Measurements from ENCODE around the gene LTC4S.
"Not testable (repeated sequence)": the region's sequence is repeated elsewhere in the genome, so short reads cannot be mapped to it uniquely, and the experiment has no call there.

The LTC4S gene

DNA sequence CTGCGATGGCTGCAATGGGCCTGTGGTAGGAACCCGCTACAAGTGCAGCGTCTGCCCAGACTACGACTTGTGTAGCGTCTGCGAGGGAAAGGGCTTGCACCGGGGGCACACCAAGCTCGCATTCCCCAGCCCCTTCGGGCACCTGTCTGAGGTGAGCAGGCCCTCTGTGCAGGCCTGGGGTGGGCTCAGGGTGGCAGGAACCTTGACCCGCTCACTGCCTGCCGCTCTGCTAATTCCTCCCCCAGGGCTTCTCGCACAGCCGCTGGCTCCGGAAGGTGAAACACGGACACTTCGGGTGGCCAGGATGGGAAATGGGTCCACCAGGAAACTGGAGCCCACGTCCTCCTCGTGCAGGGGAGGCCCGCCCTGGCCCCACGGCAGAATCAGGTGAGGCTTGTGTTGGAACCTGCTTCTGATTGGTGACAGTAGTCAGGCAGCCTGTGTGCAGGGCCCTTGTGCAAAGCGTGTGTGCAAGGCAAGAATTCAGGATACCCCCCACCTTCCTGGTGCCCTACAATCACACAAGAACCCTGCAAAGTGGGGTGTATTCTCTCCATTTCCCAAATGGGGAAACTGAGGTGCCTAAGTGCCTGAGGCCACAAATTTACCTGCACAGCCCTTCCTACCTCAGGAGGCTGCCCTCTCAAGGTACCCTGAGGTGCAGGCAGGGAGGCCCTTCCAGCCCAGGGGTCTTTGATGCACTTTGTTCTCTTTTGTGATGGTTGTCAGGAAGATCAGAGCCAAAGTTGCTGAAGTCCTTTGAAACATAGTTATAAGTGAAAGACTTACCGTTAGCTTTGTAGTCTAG lies 30.4 kb downstream of the LTC4S start:
- no peak for DNase-seq (ENCODE audit: low spot score)

DNA sequence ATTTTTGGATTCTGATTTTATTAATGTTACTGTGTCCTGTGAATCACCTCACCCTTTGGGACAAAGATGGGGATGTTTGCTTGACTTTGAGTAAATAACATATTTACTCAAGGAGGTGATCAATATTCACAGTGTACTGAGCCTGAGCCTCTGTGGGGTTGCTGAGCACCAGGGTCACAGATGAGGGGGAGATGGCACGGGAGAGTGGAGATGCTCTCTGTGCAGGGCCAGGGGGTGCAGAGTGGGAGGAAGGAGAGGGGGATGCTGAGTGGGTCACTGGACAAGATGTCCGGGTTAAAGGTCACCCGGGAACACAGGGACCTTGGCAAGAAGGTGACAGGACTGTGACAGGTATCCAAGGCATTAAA lies 30.9 kb downstream of the LTC4S start:
- DNase-seq (ENCODE audit: low spot score) = no peak

DNA sequence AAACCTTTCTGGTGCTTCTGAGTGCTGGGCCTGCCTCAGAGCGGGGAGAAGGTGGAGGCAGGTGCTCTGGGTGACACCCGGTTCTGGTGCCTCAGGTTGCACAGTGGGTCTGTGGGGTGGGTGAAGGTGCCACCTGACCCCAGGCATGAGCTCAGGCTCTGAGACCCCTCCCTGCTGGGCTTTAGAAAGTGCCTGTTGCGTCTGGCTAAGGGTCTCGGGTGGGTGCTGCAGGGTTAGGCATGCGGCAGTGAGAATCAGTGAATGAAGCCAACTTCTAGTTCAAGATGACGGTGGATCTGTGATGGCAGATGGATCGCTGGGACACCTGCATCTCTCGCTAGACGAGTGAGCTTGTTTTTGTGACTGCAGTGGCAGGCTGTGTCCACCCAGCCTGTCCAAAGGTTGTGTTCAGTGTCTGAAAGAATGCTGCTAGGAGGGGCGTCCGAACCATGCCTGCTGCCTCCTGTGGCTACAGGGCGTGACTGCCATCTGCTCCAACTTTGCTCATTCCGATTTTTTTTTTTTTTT lies 31.9 kb downstream of the LTC4S start:
- DNase-seq (ENCODE audit: low spot score) = no peak

- no peak for DNase-seq (ENCODE audit: low spot score)
Measured at GRCh38 chr5:179827680-179828079, 33.9 kb downstream of the LTC4S start.

GRCh38 chr5:179828756-179829421 lies 35.1 kb downstream of the LTC4S start:
- DNase-seq (ENCODE audit: low spot score) = no peak

- DNase-seq (ENCODE audit: low spot score) = no peak
Measured at GRCh38 chr5:179829732-179830435, 36.1 kb downstream of the LTC4S start.

- DNase-seq (ENCODE audit: low spot score) = no peak
Measured at GRCh38 chr5:179830818-179831468, 37.2 kb downstream of the LTC4S start.

DNA sequence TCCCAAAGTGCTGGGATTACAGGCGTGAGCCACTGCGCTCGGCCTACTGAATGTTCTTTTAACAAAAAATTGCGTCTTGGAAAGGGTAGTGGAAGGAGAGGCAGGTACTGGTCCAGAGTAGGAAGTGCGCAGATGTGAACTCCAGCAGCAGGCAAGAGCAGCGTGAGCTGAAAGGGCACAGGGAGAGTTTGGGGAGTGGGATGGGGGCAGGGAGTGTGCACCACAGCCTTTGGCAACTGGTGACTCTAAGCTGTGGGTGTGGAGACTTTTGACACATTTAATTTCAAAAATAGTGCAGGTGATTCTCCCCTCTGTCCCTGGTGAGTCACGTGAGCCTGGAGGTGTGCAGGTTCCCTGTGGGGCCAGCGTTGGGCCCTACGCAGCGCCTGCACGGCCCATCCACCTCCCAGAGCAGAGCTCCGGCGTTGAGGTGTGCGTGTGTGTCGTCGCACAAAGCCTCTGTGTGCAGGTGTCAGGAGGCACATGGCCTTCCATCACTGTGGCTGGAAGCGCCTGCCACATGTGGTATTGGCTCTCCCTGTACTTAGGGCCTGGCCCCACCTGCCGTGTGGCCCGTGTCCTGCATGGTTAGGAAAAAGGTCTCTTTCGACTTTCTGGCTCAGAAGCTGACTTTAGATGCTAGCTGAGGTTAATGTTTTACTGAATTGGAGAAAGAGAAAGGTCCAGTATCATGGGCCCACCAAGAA lies 38.4 kb downstream of the LTC4S start:
- DNase-seq (ENCODE audit: low spot score) = no peak

GRCh38 chr5:179833056-179833708 lies 39.4 kb downstream of the LTC4S start:
- no peak for DNase-seq (ENCODE audit: low spot score)

GRCh38 chr5:179833709-179834070 lies 39.9 kb downstream of the LTC4S start:
- no peak for DNase-seq (ENCODE audit: low spot score)

DNA sequence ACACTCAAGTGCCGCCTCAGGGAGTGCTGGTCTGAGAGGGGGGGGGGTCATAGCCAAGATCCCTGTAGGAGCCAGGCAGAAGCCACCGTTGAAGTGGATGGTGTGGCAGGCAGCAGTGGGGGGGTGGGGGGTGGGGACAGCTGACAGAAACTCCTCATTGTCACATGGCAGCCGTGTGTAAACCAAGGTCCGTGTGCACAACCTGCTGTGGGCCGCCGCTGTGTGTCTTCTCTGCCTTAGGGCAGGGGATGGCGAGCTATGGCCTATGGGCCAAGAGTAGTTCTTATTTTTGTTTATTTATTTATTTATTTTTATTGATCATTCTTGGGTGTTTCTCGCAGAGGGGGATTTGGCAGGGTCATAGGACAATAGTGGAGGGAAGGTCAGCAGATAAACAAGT lies 40.3 kb downstream of the LTC4S start:
- DNase-seq (ENCODE audit: low spot score) = no peak

GRCh38 chr5:179834871-179835270 lies 41.1 kb downstream of the LTC4S start:
- not testable (repeated sequence) for DNase-seq (ENCODE audit: low spot score)

DNA sequence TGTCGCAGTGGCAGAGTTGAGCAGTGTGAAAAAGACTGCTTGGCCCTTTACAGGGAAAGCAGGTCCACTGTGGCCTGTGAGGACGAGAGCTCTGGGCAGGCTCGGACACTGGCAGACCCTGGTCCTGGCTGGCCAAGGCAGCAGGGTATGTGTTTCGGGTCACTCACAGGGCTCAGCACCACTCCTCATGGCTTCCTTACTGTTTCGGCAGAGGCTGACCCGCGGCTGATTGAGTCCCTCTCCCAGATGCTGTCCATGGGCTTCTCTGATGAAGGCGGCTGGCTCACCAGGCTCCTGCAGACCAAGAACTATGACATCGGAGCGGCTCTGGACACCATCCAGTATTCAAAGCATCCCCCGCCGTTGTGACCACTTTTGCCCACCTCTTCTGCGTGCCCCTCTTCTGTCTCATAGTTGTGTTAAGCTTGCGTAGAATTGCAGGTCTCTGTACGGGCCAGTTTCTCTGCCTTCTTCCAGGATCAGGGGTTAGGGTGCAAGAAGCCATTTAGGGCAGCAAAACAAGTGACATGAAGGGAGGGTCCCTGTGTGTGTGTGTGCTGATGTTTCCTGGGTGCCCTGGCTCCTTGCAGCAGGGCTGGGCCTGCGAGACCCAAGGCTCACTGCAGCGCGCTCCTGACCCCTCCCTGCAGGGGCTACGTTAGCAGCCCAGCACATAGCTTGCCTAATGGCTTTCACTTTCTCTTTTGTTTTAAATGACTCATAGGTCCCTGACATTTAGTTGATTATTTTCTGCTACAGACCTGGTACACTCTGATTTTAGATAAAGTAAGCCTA lies 42.6 kb downstream of the LTC4S start:
- no peak for DNase-seq (ENCODE audit: low spot score)

- no peak for DNase-seq (ENCODE audit: low spot score)
Measured at GRCh38 chr5:179837076-179838011, 43.6 kb downstream of the LTC4S start.

GRCh38 chr5:179839328-179840256 lies 45.8 kb downstream of the LTC4S start:
- DNase-seq (ENCODE audit: low spot score) = no peak

DNA sequence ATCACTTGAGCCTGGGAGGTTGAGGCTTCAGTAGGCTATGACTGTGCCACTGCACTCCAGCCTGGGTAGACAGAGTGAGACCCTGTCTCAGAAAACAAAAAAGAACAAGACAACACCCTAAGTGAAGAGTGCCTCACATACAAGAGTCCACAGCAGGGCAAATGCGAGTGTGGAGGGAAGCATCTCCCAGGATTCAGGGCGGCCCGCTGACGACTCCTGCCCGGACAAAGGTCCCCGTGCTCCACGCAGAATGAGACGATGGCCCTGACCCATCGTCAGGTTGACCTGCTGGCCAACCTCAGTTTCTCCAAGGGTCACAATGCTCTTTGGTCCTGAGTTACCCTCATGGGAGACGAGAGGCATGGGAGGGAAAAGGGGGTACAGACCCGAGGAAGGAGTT lies 46.5 kb downstream of the LTC4S start:
- DNase-seq (ENCODE audit: low spot score) = no peak

DNA sequence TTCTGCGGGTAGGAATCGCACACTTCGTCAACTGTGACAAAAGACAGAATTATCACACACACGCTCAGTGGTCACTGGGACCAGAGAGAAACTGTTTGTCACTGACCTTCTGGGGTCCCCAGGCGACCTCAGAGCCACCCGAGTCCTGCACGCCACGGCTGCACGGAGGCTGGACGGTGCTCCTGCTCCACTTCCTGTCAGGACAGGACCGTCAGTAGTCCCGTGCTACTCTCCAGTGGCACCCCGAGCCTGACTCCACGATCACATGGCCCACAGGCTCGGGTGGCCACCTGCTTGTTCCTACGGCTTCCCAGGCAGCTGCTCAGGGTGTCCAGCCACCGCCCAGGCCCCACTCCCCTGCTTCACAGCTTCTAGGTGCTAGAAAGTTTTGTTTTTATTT lies 47.0 kb downstream of the LTC4S start:
- DNase-seq (ENCODE audit: low spot score) = no peak

DNA sequence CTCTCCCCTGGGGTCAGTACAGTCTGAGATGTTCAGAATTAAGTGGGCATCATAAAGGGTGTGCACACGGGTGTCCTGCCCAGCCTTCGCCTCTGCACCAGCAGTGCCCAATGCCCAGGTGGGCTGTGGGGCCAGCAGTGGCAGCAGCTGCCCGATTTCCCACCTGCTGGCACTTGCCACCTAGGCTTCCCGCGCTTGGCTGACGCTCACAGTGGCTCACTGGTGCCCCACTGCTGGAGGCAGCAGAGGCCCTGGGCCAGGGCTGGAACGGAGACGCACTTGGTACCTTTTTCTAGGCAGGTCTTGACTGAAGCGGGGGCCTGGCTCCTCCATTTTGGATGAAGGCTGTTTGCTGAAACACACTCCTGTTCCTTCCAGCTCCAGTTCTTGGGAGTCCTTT lies 47.8 kb downstream of the LTC4S start:
- no peak for DNase-seq (ENCODE audit: low spot score)
